ENCODE data around the gene THEMIS.

DNA sequence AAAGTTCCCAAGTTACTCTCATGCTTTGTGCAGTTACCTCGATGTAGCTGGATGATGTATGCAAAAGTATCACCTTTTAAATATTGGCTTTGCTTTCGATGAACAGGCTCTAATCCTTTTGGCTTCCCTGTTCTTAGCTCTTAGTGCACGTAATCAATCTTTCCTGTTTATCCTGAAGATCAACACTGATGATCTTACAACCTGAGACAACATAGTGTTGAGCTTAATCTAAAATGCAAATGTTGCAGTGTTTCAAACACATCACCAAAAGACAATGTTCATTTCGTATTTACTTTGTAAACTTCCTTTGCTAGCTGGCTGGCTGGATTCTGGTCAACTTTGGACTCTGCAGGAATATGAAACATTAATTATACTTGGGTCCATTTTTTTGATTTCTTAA lies 132.1 kb downstream of the THEMIS start:
- TF ChIP-seq SUZ12 (IDR thresholded peaks at IDR 0.05; ENCODE audit: extremely low read depth, insufficient read depth, insufficient read length) = no peak
- no peak for TF ChIP-seq ZNF274 (IDR thresholded peaks at IDR 0.05; ENCODE audit: low read depth, low read length)
